HUDEP-2 (cell line): ENCODE results near the gene MICALL1.

Experiments used
- DNase-seq, 76 experiments: peaks; one replicate each; lab custom pipeline; 2025; ENCODE audit not compliant: unreplicated experiment in 76 of 76; lab: John Stamatoyannopoulos, UW

MICALL1 gene

DNA sequence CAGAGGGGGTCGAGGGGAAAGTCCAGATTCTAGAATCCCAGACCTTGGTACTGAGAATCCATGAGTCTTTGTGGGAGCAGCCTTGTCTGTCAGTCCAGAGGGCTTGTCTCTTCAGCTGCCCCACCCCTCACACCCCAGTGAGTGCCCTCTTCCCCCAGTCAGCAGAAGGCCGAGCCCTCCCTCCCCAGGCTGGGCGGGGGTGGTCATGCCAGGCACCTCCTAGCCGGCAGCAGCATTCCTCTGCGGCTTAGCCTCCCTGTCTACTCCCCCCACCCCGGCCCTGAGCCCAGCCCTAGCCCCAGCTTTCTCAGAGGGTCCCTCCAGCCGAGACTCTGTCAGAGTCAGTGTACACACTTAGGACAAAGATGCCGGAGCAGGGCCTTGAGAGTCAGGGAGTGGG lies 73.7 kb downstream of the MICALL1 start:
- no peak for DNase-seq

DNA sequence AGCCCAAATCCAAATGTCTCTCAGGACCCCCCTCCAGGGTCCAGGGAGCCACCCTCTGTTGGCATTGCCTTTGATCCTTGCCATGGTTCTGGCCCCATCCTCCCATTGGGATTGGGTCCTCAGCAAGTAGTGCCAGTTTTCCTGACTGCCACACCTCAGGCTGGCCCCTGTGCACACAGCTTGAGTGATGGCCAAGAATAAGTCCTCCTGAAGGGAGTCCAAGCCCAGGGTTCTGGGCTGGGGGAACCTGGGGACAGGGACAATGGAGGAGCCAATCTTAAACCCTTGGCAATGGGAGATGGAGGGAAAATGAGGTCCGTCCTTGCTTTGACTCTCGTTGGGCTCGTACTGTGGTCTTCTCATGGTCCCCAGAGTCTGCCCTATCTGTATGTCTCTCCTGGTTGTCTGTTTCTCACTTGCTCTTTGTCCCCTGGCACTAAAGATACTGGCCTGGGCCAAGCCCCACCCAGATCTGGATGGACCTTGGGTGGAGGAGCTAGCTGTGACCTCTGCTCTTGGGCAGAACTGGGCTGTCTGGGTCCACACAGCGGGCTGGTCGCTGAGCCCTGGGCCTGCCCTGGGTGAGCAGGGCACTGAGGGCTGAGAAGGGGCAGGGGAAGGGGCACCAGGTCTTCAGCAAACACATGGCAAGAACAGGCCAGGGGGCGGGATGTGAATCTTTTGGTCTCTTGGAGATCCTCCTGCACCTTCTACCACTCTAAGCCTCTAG lies 75.3 kb downstream of the MICALL1 start:
- DNase-seq, result no peak

DNA sequence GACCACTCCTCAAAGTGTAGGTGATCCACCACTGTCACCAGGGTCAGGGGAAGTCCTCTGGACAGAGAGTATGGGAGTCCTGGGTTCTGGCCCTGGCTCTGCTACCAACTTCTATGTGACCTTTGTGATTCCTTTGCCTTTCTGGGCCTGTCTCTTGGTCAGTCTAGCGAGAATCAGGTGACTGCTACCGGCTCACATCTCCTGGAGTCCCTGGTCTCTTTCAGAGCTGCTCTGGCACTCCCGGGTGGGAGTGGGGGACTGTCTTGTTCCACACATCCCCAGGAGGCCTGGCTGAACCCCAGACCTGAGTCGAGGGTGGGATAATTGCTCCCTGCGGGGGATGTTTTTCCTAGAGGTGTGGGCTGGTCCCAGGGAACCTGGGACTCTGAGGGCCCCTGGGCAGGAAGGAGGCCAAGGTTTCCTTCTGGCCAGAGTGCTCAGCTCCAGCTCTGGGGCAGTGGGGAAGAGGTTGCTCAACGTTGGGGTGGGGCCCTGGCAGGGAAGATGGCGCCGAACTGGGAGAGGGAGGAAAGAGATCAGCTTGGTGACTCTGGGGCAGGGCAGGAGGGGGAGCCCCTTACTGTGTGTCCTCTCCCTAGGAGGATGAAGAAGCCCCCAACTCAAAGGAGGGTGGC lies 76.2 kb downstream of the MICALL1 start:
- DNase-seq, result no peak

DNA sequence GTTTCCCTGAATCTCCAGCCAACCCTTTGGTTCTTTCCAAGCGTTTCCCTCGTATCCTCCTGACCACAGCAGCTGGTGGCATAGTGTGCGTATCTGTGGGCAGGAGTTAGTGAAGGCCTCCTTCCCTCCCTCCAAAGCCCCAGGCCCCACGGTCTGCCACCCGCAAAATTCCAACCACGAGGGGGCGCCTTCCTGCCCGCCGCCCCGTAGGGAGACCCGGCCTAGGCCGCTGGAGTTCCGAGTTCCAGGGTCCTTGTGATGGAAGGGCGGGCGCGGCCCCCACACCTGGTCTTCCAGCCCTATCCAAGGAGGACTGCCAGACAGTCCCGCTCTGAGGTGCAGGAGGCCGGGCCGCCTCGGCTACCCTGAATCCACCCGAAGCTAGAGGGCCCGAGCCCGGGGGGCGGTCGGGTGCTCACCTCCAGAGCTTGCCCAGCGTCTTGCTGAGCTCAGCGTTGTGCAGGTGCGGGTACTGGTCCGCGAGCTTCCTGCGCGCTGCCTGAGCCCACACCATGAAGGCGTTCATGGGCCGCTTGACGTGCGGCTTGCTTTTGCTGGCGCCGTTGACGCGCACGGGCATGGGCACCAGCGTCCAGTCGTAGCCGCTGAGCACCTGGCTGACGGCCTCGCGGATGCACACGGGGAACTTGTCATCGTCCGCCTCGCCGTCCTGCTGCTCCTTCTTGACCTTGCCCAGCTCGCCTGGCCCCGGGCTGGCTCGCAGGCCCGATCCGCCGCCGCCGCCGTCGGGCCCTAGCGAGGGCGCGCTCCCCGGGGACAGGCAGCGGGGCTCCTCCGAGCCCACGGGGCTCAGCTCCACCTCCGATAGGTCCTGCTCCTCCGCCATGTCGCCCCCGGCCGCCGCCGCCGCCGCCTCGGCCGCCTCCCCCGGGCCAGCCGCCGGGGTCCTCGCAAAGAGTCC lies 77.1 kb downstream of the MICALL1 start:
- no peak for DNase-seq

DNA sequence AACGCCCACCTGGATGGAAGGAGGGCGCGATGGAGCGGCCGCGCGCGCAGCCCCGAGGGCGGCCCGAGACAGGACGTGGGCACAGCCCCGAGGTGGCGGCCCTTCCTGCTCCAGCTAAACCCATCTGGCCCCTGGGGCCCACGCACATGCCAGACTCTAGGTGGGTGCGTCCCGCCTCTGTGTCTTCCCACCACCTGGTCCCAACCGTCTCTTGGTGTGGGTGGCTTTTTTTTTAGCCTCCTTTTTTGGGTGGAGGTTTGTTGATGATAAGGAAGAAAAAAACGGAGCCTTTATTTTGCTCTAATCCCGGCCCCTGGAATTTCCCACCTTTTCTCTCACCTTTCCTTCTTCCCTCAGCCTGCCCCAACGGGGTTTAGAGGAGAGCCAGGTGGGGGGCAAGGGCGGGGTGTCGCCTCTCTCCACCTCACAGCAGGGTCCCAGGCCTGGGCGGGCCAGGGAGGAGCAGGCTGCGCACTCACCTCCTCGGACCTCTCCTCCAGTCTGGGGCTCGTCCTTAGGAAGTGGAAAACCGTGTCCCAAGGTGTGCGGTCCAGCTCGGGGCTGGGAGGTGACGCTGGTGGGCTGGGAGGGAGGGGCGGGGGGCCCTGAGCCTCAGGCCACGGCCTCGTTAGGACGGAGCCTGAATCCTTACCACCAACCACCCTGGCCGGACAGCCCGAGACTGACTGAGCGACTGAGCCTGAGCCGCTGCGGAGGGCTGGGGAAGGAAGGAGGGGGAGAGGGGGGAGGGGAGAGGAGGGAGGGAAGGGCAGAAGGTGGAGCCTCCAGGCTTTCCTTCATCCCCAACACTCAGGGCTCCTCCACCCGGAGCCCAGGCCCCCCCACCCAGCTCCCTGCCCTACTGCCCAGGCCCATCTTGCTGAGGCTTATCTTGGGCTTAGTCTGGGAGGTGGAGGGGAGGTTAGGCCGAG lies 78.0 kb downstream of the MICALL1 start, which contains the start of gene SOX10:
Gene SOX10 (minus strand): TSS at position 696 of the 932 bp plus-strand sequence. CDS start 771 bp downstream, outside the sequence.
- no peak for DNase-seq

DNA sequence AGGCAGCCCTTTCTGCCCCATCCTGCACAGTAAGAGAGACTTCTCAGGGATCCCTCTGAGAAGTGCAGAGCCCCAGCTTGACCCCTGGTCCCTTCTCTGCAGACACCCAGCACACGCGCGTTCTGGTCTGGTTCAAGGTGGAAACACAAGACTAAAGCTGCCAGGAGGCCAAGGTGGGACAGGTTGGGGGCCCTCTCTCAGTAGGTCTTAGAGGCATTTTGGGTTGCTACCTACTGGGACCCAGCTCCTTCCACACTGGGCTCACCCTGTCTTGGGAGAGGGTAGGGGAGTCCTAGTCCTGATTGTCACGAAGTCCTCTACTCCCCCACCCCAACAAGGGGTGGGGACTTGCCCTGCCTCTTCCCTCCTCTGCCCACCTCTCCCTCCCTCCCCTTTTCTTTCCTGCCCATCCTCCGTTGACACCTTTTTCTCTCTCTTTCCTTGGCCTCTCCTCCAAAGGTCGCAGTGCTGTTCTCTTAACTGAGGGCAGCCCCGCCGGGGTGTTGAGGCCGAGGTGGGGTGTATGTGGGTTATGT lies 79.0 kb downstream of the MICALL1 start:
- no peak for DNase-seq

DNA sequence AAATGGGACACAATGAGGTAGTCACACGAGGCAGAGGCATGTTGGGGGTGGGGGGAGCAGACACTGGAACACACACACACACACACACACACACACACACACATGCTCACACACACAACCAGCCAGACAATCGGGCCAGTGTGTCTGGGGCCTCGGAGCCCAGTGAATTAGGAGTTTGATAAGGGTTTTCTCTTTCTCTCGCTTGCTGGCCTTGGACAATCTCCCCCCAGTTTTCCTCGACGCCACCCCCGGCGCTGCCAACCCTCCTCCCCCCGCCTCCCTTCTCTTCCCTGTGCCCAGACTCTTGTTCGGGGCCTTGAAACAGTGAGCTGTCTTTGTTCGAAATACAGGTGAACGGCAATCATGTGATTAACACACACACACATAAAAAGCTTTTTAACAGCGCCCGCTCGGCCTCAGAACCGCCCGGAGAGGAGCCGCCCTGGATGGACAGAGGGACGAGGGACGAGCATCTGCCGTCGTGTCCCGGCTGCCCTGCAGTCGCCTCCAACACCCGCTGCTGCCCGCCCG lies 79.7 kb downstream of the MICALL1 start:
- DNase-seq, result no peak

DNA sequence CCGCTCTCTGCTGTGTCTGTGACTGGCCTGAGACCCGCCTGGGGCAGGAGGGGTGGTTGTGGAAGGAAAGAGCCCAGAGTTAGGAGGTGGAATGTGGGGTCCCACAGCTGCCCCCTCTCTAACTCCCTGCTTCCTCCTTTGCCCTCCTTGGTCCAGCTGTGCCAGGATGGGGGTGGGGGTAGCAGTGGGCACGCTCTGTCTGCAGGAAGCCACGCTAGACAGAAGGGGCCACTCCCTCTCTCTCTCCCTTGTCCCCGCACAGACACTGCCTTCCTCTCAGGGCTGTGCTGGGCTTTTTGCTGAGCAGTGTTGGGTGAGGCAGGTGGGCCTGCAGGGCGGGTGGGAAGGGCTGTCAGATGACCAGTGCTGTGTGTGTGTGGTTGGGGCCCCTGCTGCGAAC lies 80.3 kb downstream of the MICALL1 start:
- DNase-seq, result no peak

DNA sequence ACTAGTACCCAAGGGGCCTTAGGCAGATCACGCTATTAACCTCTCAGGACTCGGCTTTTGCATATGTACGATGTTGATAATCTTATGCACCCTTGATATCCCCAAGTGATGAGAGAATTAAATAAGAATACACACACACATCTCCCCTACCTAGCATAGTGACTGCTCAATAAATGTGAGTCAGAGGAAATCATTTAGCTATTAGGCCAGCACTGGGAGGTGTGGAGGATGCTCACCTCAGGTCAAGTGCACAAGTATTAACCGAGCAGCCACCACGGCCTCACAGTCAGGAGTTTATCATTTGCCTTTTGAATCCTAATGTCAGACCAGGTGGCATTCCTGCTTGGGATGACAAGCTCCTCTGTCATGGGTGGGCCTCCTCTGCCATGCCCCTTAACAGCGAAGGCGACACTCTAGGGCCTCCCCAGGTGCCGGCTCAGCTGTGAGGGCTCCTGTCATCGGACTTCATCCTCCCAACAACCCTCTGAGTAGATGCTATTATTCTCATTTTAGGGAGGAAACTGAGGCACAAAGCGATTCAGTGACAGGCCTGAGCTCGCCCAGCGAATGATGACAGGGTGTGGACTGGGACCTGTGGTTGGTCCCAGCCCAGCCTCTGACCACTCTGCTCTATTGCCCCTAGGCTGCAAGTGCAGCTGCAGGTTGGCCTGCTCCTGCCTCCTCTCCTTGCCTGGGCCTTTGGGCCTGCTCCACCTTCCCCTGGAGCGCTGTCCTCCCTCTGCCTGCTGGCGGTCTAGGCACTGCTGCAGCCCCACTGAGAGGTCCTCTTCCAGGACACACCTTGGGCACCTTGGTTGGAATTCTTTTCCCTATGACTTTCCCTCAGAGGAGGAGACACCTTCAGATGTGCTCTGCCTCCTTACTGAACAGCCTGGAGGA lies 83.3 kb downstream of the MICALL1 start:
- DNase-seq, result no peak

DNA sequence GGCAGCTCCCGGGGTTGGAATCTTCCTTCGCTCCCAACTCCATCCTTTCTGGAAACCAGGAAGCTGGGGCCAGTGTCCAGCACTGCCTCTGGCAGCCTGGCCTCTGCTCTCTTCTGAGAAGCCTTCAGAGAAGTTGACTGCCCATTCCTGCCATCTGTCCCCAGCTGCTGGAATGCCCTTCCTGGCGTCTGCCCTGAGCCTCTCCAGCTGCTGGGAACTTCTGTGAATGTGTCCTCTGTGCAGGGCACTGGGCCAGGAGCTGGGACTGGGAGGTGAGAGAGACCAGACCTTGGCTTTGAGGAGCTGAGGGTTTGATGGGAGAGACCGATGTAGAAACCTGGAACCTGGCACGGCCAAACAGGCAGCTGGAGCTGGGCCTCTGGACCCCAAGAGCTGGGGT lies 84.2 kb downstream of the MICALL1 start:
- no peak for DNase-seq

DNA sequence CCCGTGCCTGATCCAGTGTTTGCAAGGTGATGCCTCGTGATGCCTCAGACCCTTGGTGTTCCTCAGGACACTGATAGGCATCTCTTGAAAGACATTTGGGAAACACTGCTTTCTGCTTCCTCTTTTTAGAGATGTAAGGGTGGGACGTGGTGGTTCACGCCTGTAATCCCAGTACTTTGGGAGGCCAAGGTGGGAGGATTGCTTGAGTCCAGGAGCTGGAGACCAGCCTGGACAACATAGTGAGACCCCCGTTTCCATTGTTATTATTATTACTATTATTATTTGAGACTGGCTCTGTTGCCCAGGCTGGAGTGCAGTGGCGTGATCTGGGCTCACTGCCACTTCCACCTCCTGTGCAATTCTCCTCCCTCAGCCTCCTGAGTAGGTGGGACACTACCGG lies 84.8 kb downstream of the MICALL1 start:
- no peak for DNase-seq

DNA sequence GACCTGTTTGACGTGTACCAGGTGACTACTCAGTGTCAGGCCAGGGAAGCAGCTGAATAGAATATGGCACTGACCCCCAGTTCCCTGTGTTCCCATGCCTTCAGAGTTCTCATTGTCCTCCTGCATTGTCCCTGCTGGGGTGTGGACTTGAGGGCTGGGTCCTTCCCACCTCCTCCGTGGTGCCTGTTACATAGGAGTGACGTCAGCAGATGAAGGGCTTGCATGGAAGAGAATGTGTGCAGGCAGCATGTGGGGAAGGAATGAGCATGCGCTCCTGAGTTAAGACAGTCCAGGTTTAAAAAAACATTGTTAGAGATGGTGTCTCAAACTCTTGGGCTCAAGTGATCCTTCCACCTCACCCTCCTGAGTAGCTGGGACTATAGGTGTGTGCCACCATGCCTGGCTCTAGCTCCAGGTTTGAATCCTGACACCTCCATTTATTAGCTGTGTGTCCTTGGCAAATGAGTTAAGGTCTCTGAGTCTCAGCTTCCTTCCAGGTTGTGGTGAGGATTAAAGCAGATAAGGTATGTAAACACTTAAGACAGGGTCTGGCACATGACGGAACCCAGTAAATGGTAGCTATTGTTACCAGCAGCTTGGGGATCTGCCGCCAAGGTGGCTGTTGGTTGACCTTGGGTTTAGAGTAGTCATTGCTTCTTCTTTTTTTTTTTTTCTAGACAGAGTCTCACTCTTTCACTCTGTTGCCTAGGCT lies 85.8 kb downstream of the MICALL1 start:
- DNase-seq, result no peak
